ENCODE results near the gene EHMT1. TPM values are rescaled to one million over a fixed set of nuclear protein-coding genes. Genes with fewer than 3 reads are reported as not detected.

The EHMT1 gene
- total and polyA plus RNA-seq, 10 of the 15 experiments (the other 5 are each of a cell fraction or from before 2014, with no cell fraction given), result 2.9 to 100 (median 48.1) TPM

DNA sequence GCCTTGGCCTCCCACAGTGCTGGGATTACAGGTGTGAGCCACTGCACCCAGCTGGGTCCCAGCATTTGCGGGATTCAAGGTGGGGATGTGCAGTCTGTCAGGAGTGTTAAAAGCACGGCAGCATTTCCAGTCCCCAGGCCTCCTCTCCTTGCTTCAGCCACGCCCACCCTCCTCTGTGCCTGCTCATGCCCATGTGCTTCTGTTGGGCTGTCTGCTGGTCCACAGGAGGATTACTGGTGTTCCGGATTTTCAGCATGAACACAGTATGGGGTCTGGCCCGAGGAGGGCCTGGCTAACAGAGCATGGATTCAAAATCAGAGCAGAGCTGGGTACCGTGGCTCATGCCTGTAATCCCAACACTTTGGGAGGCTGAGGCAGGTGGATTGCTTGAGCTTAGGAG lies 7.9 kb upstream of the EHMT1 start:
- Histone ChIP-seq H4K20me1 (ENCODE audit: control insufficient read depth, insufficient read depth) (no peaks in the 10 kb centered on the region; the same call in 1 of the 2 replicates), H2AFZ (ENCODE audit: control insufficient read depth, low read depth, low read length) (no peak overlapping the region), H3K4me1 (ENCODE audit: control insufficient read depth, insufficient read depth, low read length) (peaks cover 11% of the 10 kb centered on the region), H3K27ac (ENCODE audit: control insufficient read depth, insufficient read depth) (no peak overlapping the region), H3K9ac (ENCODE audit: control insufficient read depth, insufficient read depth, low read length) (no peak overlapping the region), H3K36me3 (ENCODE audit: control insufficient read depth in 2 of 2, insufficient read depth in 2 of 2, low read length in 1 of 2) (peaks cover 2 to 7% of the 10 kb centered on the region in 2 experiments; a peak in 3 of 4 replicates), H3K27me3 (replicated peaks in 1 of 2; ENCODE audit: control insufficient read depth in 2 of 2, insufficient read depth in 2 of 2, low read length in 1 of 2) (no peaks in the 10 kb centered on the region), H3K9me3 (replicated peaks; ENCODE audit: control insufficient read depth, insufficient read depth, low read length) (no peaks in the 10 kb centered on the region), H3K79me2 (ENCODE audit: control insufficient read depth, insufficient read depth, low read length) (peaks cover 4% of the 10 kb centered on the region), H3K4me2 (ENCODE audit: control insufficient read depth, insufficient read depth) (no peak overlapping the region), H3K4me3 (no peak overlapping the region)
- whole genome bisulfite sequencing (ENCODE audit: insufficient coverage, insufficient replicate concordance, low lambda C conversion rate, missing lambda C conversion rate), result 85% methylated on average over 6 of the region's 6 CpGs
- CTCF ChIA-PET, result no interaction called here
- TF ChIP-seq LARP7 (IDR thresholded peaks at IDR 0.05) (no peak), HSF1 (IDR thresholded peaks at IDR 0.05; ENCODE audit: low read depth, low read length) (no peak), IKZF1 (conservative IDR thresholded peaks at IDR 0.05) (no peak), BACH1 (IDR thresholded peaks at IDR 0.05; ENCODE audit: borderline replicate concordance) (no peak), SRF (IDR thresholded peaks at IDR 0.05; ENCODE audit: low read depth in 2 of 2, low read length in 2 of 2) (no peak), POU2F2 (IDR thresholded peaks at IDR 0.05; ENCODE audit: borderline replicate concordance, low read depth, low read length) (no peak), PBX3 (IDR thresholded peaks at IDR 0.05; ENCODE audit: insufficient replicate concordance, low read depth, low read length) (no peak), HCFC1 (IDR thresholded peaks at IDR 0.05; ENCODE audit: low read length) (no peak)
- TF ChIP-seq, protein P1, sequence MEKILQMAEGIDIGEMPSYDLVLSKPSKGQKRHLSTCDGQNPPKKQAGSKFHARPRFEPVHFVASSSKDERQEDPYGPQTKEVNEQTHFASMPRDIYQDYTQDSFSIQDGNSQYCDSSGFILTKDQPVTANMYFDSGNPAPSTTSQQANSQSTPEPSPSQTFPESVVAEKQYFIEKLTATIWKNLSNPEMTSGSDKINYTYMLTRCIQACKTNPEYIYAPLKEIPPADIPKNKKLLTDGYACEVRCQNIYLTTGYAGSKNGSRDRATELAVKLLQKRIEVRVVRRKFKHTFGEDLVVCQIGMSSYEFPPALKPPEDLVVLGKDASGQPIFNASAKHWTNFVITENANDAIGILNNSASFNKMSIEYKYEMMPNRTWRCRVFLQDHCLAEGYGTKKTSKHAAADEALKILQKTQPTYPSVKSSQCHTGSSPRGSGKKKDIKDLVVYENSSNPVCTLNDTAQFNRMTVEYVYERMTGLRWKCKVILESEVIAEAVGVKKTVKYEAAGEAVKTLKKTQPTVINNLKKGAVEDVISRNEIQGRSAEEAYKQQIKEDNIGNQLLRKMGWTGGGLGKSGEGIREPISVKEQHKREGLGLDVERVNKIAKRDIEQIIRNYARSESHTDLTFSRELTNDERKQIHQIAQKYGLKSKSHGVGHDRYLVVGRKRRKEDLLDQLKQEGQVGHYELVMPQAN (conservative IDR thresholded peaks at IDR 0.05), result no peak
- ATAC-seq, result no peak
- no peak for FAIRE-seq
- intact Hi-C loops (cut with micrococcal nuclease; ENCODE audit: unreplicated experiment) (no loop called here), in situ Hi-C loops (cut with MboI) (no loop called here)
- SMC1A ChIA-PET (ENCODE audit: uncharacterized antibody, unreplicated experiment), result no interaction called here
- no TSS peak for BruUV-seq (replicated peaks)
- RAD21 ChIA-PET (ENCODE audit: unreplicated experiment), result no interaction called here
- DNase-seq (ENCODE audit: low read depth, low spot score), result no peak
- POLR2A ChIA-PET, result interaction anchor here (0.6 kb wide), 1 partner anchor 75 kb away, joined by 3 read pairs; no protein-coding TSS in a partner anchor

Measured in GM12878 (cell line).